PC-3 (cell line): Measurements from ENCODE around the gene MAN2A2. TPM values are rescaled to one million over a fixed set of nuclear protein-coding genes. Genes with fewer than 3 reads are reported as not detected.

Source experiments
- ATAC-seq: fragments of 200-7000 bp; cut with Tn5 transposase; 2 replicates; pipeline ENCODE4 v1.9.1; 2020; ENCODE audit warnings: mild to moderate bottlenecking, moderate library complexity
- BruUV-seq: library from RNA; stranded (reverse); fragments of 400-500 nt; replicated peaks from 2 replicates; lab custom pipeline; 2021; lab: Mats Ljungman, UMichigan
- CTCF ChIA-PET: fragments of 300-600 bp; sonication (Branson Sonifier 250); formaldehyde crosslinking; loops from one replicate; lab custom pipeline; 2022; ENCODE audit warnings: antibody characterized with exemption; lab: Charles Lee
- POLR2A ChIA-PET: fragments of 300-600 bp; sonication (Branson Sonifier 250); formaldehyde crosslinking; loops from one replicate; lab custom pipeline; 2022; ENCODE audit warnings: antibody characterized with exemption; ENCODE audit not compliant: unreplicated experiment; lab: Charles Lee
- DNase-seq: peaks from one replicate; pipeline ENCODE4 v3.0.0-alpha.2; 2015
- H2AFZ ChIP-seq: fragments of 300-600 bp; sonication (generic); 2 replicates; pipeline ENCODE4 v1.6.0; 2016; ENCODE audit warnings: antibody characterized with exemption, low read length
- H3F3A ChIP-seq: fragments of 300-600 bp; sonication (generic); one replicate; pipeline ENCODE4 v1.6.0; 2017; ENCODE audit warnings: antibody characterized with exemption, low read length, control low read depth, mild to moderate bottlenecking; ENCODE audit not compliant: unreplicated experiment
- H3K27ac ChIP-seq: fragments of 300-600 bp; sonication (generic); 2 replicates; pipeline ENCODE4 v1.5.1; 2016; ENCODE audit warnings: mild to moderate bottlenecking, low read length
- H3K27me3 ChIP-seq: fragments of 300-600 bp; sonication (generic); 2 replicates; pipeline ENCODE4 v1.6.1; 2016; ENCODE audit warnings: low read length, mixed read lengths
- H3K36me3 ChIP-seq: fragments of 300-600 bp; sonication (generic); 2 replicates; pipeline ENCODE4 v1.6.1; 2016; ENCODE audit warnings: low read depth, mixed run types, low read length, mixed read lengths
- H3K4me1 ChIP-seq: fragments of 300-600 bp; sonication (generic); 2 replicates; pipeline ENCODE4 v1.5.1; 2016; ENCODE audit warnings: low read length; ENCODE audit not compliant: insufficient read depth
- H3K4me2 ChIP-seq: fragments of 300-600 bp; sonication (generic); 2 replicates; pipeline ENCODE4 v1.6.0; 2016; ENCODE audit warnings: low read length
- H3K4me3 ChIP-seq: fragments of 300-600 bp; sonication (generic); 2 replicates; pipeline ENCODE4 v1.5.1; 2016; ENCODE audit warnings: mild to moderate bottlenecking, low read length, mixed read lengths
- H3K79me2 ChIP-seq: fragments of 300-600 bp; sonication (generic); 2 replicates; pipeline ENCODE4 v1.6.1; 2017; ENCODE audit warnings: low read length, mixed read lengths
- H3K9ac ChIP-seq: fragments of 300-600 bp; sonication (generic); 2 replicates; pipeline ENCODE4 v1.6.0; 2016; ENCODE audit warnings: mild to moderate bottlenecking, low read length
- H3K9me2 ChIP-seq: fragments of 300-600 bp; sonication (generic); replicated peaks from 2 replicates; pipeline ENCODE4 v1.6.1; 2016; ENCODE audit warnings: mixed run types, low read length, mixed read lengths
- H3K9me3 ChIP-seq: fragments of 300-600 bp; sonication (generic); 2 replicates; pipeline ENCODE4 v1.6.1; 2016; ENCODE audit warnings: low read length, mixed read lengths
- H4K20me1 ChIP-seq: fragments of 300-600 bp; sonication (generic); 2 replicates; pipeline ENCODE4 v1.6.1; 2016; ENCODE audit warnings: low read length, mixed read lengths
- CTCF ChIP-seq: fragments of 300-600 bp; sonication (generic); conservative IDR thresholded peaks from 2 replicates; pipeline ENCODE4 v1.5.1; 2017; ENCODE audit warnings: antibody characterized with exemption, low read depth, mild to moderate bottlenecking, low read length
- EZH2 ChIP-seq: fragments of 300-600 bp; sonication (generic); IDR thresholded peaks from one replicate; pipeline ENCODE4 v1.6.1; 2017; ENCODE audit warnings: antibody characterized with exemption, mild to moderate bottlenecking, low read length; ENCODE audit not compliant: unreplicated experiment
- EZH2phosphoT487 ChIP-seq: fragments of 300-600 bp; sonication (generic); IDR thresholded peaks from 2 replicates; pipeline ENCODE4 v1.6.1; 2018; ENCODE audit warnings: mild to moderate bottlenecking, antibody characterized with exemption, low read length, borderline replicate concordance
- intact Hi-C: fragments of 100-400 bp; cut with micrococcal nuclease; formaldehyde crosslinking; loops from 2 replicates; pipeline ENCODE4 v1.9.0; 2023
- total RNA-seq: library from RNA; depleted of rRNA; stranded (reverse); fragments of >200 nt; gene quantifications from 2 replicates; pipeline ENCODE4 v1.2.3, GENCODE V29; 2014

Gene MAN2A2
- total RNA-seq, 1 experiment from 2014 or later: 19.8 TPM

- Histone ChIP-seq H3K36me3 (no peaks in the 10 kb centered on the region), H3K4me1 (peaks cover 55% of the 10 kb centered on the region), H2AFZ (peak overlapping the region; percentile 35; the same call in 1 of the 2 replicates), H3K9ac (peak overlapping the region; percentile 75), H3K9me2 (no peaks in the 10 kb centered on the region), H3K9me3 (no peaks in the 10 kb centered on the region), H3K79me2 (peaks cover 52% of the 10 kb centered on the region), H3K4me3 (peak overlapping the region; percentile 68), H3K27ac (peak overlapping the region; percentile 80), H3K27me3 (no peaks in the 10 kb centered on the region), H4K20me1 (peaks cover 15% of the 10 kb centered on the region; the same call in 1 of the 2 replicates), H3K4me2 (peak overlapping the region; percentile 97), H3F3A (peaks cover 4% of the 10 kb centered on the region)
- peak; percentile 69 for DNase-seq
- ChIA-PET POLR2A (no interaction called here), CTCF (no interaction called here)
- BruUV-seq: TSS peak; percentile 52
- peak; percentile 33 for ATAC-seq
- intact Hi-C loops: loop anchor here (5.0 kb wide), 1 partner anchor 155 kb away; the partner anchor contains the start of gene BLM
- no peak for TF ChIP-seq EZH2phosphoT487
- TF ChIP-seq CTCF: no peak
- TF ChIP-seq EZH2: no peak
Measured at GRCh38 chr15:90872486-90873184, 30.5 kb upstream of the MAN2A2 start.

GRCh38 chr15:90873488-90873997, 29.6 kb upstream of the MAN2A2 start:
- no peak overlapping the region for H2AFZ ChIP-seq
- no peaks in the 10 kb centered on the region for H3K9me3 ChIP-seq
- BruUV-seq: no TSS peak
- no peak for TF ChIP-seq CTCF
- TF ChIP-seq EZH2phosphoT487: no peak
- TF ChIP-seq EZH2: no peak
- peak overlapping the region; percentile 97 for H3K4me2 ChIP-seq
- no peaks in the 10 kb centered on the region for H3K27me3 ChIP-seq
- ATAC-seq: no peak
- ChIA-PET POLR2A (no interaction called here), CTCF (no interaction called here)
- H3K4me1 ChIP-seq: peaks cover 47% of the 10 kb centered on the region
- intact Hi-C loops: loop anchor here (5.0 kb wide), 1 partner anchor 156 kb away; the partner anchor contains the start of gene BLM
- peaks cover 52% of the 10 kb centered on the region for H3K79me2 ChIP-seq
- H4K20me1 ChIP-seq: peaks cover 15% of the 10 kb centered on the region; the same call in 1 of the 2 replicates
- DNase-seq: no peak
- no peak overlapping the region for H3K9ac ChIP-seq
- H3K36me3 ChIP-seq: 0 out of 2 replicates have a peak, but pooled peaks cover 3% of the 10 kb centered on the region
- no peaks in the 10 kb centered on the region for H3K9me2 ChIP-seq
- peaks cover 4% of the 10 kb centered on the region for H3F3A ChIP-seq
- peak overlapping the region; percentile 35; the same call in 1 of the 2 replicates for H3K27ac ChIP-seq
- peak overlapping the region; percentile 48; the same call in 1 of the 2 replicates for H3K4me3 ChIP-seq
